ENCODE measurements around the gene VSIG4.

- TF ChIP-seq, protein P1, sequence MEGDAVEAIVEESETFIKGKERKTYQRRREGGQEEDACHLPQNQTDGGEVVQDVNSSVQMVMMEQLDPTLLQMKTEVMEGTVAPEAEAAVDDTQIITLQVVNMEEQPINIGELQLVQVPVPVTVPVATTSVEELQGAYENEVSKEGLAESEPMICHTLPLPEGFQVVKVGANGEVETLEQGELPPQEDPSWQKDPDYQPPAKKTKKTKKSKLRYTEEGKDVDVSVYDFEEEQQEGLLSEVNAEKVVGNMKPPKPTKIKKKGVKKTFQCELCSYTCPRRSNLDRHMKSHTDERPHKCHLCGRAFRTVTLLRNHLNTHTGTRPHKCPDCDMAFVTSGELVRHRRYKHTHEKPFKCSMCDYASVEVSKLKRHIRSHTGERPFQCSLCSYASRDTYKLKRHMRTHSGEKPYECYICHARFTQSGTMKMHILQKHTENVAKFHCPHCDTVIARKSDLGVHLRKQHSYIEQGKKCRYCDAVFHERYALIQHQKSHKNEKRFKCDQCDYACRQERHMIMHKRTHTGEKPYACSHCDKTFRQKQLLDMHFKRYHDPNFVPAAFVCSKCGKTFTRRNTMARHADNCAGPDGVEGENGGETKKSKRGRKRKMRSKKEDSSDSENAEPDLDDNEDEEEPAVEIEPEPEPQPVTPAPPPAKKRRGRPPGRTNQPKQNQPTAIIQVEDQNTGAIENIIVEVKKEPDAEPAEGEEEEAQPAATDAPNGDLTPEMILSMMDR (IDR thresholded peaks at IDR 0.05; ENCODE audit: poor library complexity) = no peak
- TF ChIP-seq EZH2 (IDR thresholded peaks at IDR 0.05; ENCODE audit: borderline replicate concordance) = no peak
Observed at GRCh38 chrX:65999029-65999562, 40.8 kb downstream of the VSIG4 start.

All from hepatocyte (in vitro differentiated cells).